Gastroesophageal sphincter (tissue), 3 donors: ENCODE results near the gene HSD17B13.

Experiments used
- CTCF ChIP-seq, 4 experiments: fragments of 200-600 bp in 2 of 4; fragments of 450-650 bp in 2 of 4; sonication (generic) in 1 of 4; IDR thresholded peaks; one replicate each; pipeline ENCODE4 v1.5.1; 2017 to 2019; ENCODE audit warnings: antibody characterized with exemption in 4 of 4, mild to moderate bottlenecking in 2 of 4, moderate library complexity in 2 of 4
- POLR2A ChIP-seq, 2 donors: fragments of 450-650 bp; IDR thresholded peaks; one replicate each; pipeline ENCODE4 v1.6.1; 2017; ENCODE audit warnings: antibody characterized with exemption in 2 of 2, mild to moderate bottlenecking in 2 of 2, moderate library complexity in 1 of 2

- TF ChIP-seq CTCF (IDR thresholded peaks at IDR 0.05) (peak; percentile 24 to 58 (median 56)), POLR2A (IDR thresholded peaks at IDR 0.05) (no peak)
Observed at GRCh38 chr4:87353592-87353991, 30.9 kb upstream of the HSD17B13 start.
